ENCODE measurements around the gene GRSF1.

- TF ChIP-seq EZH2 (IDR thresholded peaks at IDR 0.05; ENCODE audit: borderline replicate concordance, low read depth, low read length, severe bottlenecking), result no peak
- no peak for TF ChIP-seq CTCF (IDR thresholded peaks at IDR 0.05; ENCODE audit: borderline replicate concordance, extremely low read depth, low read length, poor library complexity, severe bottlenecking)
These were observed 24.3 kb downstream of the GRSF1 start for GRCh38 chr4:70815370-70815769.
